ENCODE data around the gene TUBGCP4.

DNA sequence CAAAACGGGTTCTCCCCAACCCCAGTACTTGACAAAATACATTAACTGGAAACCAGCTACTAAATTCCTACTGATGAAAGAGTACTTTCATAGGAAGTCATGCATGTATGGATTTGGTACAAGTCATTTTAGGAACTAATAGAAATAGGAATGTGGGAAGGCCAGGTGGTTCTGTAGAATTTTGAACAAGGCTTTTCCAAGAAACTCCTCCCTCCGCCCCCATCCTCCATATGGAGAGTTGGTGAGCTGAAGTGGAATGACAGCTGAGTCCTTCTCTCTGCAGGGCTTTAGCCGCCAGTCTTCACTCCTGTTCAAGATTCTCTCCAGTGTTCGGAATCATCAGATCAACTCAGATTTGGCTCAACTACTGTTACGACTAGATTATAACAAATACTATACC lies 33.2 kb downstream of the TUBGCP4 start:
- TF ChIP-seq POLR2A (IDR thresholded peaks at IDR 0.05): no peak
- TF ChIP-seq, protein P1, sequence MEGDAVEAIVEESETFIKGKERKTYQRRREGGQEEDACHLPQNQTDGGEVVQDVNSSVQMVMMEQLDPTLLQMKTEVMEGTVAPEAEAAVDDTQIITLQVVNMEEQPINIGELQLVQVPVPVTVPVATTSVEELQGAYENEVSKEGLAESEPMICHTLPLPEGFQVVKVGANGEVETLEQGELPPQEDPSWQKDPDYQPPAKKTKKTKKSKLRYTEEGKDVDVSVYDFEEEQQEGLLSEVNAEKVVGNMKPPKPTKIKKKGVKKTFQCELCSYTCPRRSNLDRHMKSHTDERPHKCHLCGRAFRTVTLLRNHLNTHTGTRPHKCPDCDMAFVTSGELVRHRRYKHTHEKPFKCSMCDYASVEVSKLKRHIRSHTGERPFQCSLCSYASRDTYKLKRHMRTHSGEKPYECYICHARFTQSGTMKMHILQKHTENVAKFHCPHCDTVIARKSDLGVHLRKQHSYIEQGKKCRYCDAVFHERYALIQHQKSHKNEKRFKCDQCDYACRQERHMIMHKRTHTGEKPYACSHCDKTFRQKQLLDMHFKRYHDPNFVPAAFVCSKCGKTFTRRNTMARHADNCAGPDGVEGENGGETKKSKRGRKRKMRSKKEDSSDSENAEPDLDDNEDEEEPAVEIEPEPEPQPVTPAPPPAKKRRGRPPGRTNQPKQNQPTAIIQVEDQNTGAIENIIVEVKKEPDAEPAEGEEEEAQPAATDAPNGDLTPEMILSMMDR (IDR thresholded peaks at IDR 0.05): no peak

All from lower leg skin (tissue), 3 donors.